ENCODE data around the gene RB1. TPM values are rescaled to one million over a fixed set of nuclear protein-coding genes. Genes with fewer than 3 reads are reported as not detected.

Gene RB1
- total and polyA plus RNA-seq, 2 donors (not counting 1 experiment from before 2014, with no cell fraction given) = 24.0 to 70.4 TPM

DNA sequence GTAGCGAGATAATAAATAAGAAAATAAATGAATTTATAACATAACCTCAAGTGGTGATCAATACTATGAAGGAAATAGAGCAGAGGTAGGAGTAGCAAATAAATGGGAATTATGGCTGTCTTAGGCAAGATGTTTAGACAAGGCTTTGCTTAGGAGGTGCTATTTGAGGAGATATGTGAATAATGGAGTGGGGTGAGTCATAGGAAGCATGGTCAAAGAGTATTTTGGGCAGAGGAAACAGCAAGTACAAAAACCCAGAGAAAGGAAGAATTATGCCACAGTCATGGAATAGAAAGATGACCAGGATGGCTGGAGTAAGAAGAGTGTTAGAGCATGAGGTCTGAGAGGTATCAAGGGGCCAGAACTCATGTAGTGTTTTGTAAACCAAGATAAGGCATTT, 142.9 kb downstream of the RB1 start:
- POLR2A ChIA-PET = no interaction called here
- no peak overlapping the region for H3K4me3 Mint-ChIP-seq
- H3K4me2 ChIP-seq (replicated peaks; ENCODE audit: low read depth, low read length, poor library complexity, severe bottlenecking) = no peak overlapping the region

GRCh38 chr13:48448285-48448958, 144.9 kb downstream of the RB1 start:
- ChIA-PET POLR2A (no interaction called here), CTCF (interaction anchor here (0.7 to 1.0 kb wide), 2 partner anchors 82 to 322 kb away, joined by 3 read pairs; no protein-coding TSS in a partner anchor)
- Histone ChIP-seq H3K9ac (ENCODE audit: low read length) (no peak overlapping the region), H3K9me3 (ENCODE audit: control extremely low read depth in 1 of 3, control insufficient read depth in 2 of 3, insufficient read depth in 1 of 3, low read length in 2 of 3) (peaks cover 2 to 6% (median 3%) of the 10 kb centered on the region in 3 donors), H3K4me1 (ENCODE audit: control insufficient read depth in 2 of 2, insufficient read depth in 2 of 2, low read length in 2 of 2) (no peaks in the 10 kb centered on the region), H3K4me3 (ENCODE audit: control extremely low read depth in 1 of 5, extremely low read depth in 1 of 5, insufficient read depth in 1 of 5, low read depth in 2 of 5, low read length in 4 of 5) (no peak overlapping the region), H3K79me2 (ENCODE audit: control insufficient read depth, insufficient read depth, low read length) (peaks cover 18% of the 10 kb centered on the region), H2AFZ (ENCODE audit: insufficient read depth, low read depth, low read length, poor library complexity, severe bottlenecking) (no peak overlapping the region), H3K27me3 (replicated peaks in 1 of 4; ENCODE audit: control extremely low read depth in 1 of 4, control insufficient read depth in 3 of 4, insufficient read depth in 4 of 4, low read length in 3 of 4) (no peaks in the 10 kb centered on the region), H4K20me1 (ENCODE audit: control insufficient read depth, insufficient read depth, low read length, poor library complexity, severe bottlenecking) (peaks cover 29% of the 10 kb centered on the region), H3K36me3 (replicated peaks in 1 of 2; ENCODE audit: control extremely low read depth in 1 of 2, control insufficient read depth in 1 of 2, extremely low read depth in 1 of 2, insufficient read depth in 2 of 2, low read length in 1 of 2) (peaks cover 4 to 22% of the 10 kb centered on the region in 2 experiments), H3K4me2 (replicated peaks; ENCODE audit: low read depth, low read length, poor library complexity, severe bottlenecking) (no peak overlapping the region), H3K27ac (ENCODE audit: low read length in 2 of 2) (no peak overlapping the region)
- intact Hi-C loops (cut with micrococcal nuclease) = loop anchor here (5.0 kb wide), 1 partner anchor 36 kb away; the partner anchor contains the start of gene LPAR6
- H3K27ac Mint-ChIP-seq = no peak overlapping the region
- H3K4me3 Mint-ChIP-seq = no peak overlapping the region
- DNase-seq (no peak), ATAC-seq (ENCODE audit: low read depth) (no peak)
- TF ChIP-seq, protein P1, sequence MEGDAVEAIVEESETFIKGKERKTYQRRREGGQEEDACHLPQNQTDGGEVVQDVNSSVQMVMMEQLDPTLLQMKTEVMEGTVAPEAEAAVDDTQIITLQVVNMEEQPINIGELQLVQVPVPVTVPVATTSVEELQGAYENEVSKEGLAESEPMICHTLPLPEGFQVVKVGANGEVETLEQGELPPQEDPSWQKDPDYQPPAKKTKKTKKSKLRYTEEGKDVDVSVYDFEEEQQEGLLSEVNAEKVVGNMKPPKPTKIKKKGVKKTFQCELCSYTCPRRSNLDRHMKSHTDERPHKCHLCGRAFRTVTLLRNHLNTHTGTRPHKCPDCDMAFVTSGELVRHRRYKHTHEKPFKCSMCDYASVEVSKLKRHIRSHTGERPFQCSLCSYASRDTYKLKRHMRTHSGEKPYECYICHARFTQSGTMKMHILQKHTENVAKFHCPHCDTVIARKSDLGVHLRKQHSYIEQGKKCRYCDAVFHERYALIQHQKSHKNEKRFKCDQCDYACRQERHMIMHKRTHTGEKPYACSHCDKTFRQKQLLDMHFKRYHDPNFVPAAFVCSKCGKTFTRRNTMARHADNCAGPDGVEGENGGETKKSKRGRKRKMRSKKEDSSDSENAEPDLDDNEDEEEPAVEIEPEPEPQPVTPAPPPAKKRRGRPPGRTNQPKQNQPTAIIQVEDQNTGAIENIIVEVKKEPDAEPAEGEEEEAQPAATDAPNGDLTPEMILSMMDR (IDR thresholded peaks at IDR 0.05) = no peak
- TF ChIP-seq EZH2 (IDR thresholded peaks at IDR 0.05; ENCODE audit: borderline replicate concordance, insufficient read depth, low read depth, low read length, poor library complexity, severe bottlenecking) = no peak
- peaks cover 6% of the 10 kb centered on the region for H3K4me1 Mint-ChIP-seq
- H3K9me3 Mint-ChIP-seq (ENCODE audit: insufficient read depth) = peaks cover 8% of the 10 kb centered on the region
- H3K27me3 Mint-ChIP-seq = no peaks in the 10 kb centered on the region
- WGBS (ENCODE audit: insufficient coverage) = no CpG with 5 or more reads among the region's 3 CpGs

More for the DNA sequence above, 142.9 kb downstream of the RB1 start:
- H3K4me3 ChIP-seq (ENCODE audit: control extremely low read depth in 1 of 5, extremely low read depth in 1 of 5, insufficient read depth in 1 of 5, low read depth in 2 of 5, low read length in 4 of 5) = no peak overlapping the region
- TF ChIP-seq, protein P1 (IDR thresholded peaks at IDR 0.05) = no peak
- TF ChIP-seq EZH2 (IDR thresholded peaks at IDR 0.05; ENCODE audit: borderline replicate concordance, insufficient read depth, low read depth, low read length, poor library complexity, severe bottlenecking) = no peak
- DNase-seq (no peak), ATAC-seq (ENCODE audit: low read depth) (no peak)
- no peak overlapping the region for H3K9ac ChIP-seq (ENCODE audit: low read length)
- no CpG with 5 or more reads among the region's 1 CpG for WGBS (ENCODE audit: insufficient coverage)
- no peaks in the 10 kb centered on the region for H3K27me3 Mint-ChIP-seq
- no peaks in the 10 kb centered on the region for H3K27me3 ChIP-seq (replicated peaks in 1 of 4; ENCODE audit: control extremely low read depth in 1 of 4, control insufficient read depth in 3 of 4, insufficient read depth in 4 of 4, low read length in 3 of 4)
- peaks cover 6% of the 10 kb centered on the region for H3K9me3 Mint-ChIP-seq (ENCODE audit: insufficient read depth)
- peaks cover 29% of the 10 kb centered on the region for H4K20me1 ChIP-seq (ENCODE audit: control insufficient read depth, insufficient read depth, low read length, poor library complexity, severe bottlenecking)
- peaks cover 0 to 6% (median 3%) of the 10 kb centered on the region in 3 donors for H3K9me3 ChIP-seq (ENCODE audit: control extremely low read depth in 1 of 3, control insufficient read depth in 2 of 3, insufficient read depth in 1 of 3, low read length in 2 of 3)
- H3K4me1 ChIP-seq (ENCODE audit: control insufficient read depth in 2 of 2, insufficient read depth in 2 of 2, low read length in 2 of 2) = no peaks in the 10 kb centered on the region
- H3K36me3 ChIP-seq (replicated peaks in 1 of 2; ENCODE audit: control extremely low read depth in 1 of 2, control insufficient read depth in 1 of 2, extremely low read depth in 1 of 2, insufficient read depth in 2 of 2, low read length in 1 of 2) = peaks cover 3 to 16% of the 10 kb centered on the region in 2 experiments
- H3K4me1 Mint-ChIP-seq = peaks cover 6% of the 10 kb centered on the region
- intact Hi-C loops (cut with micrococcal nuclease) = loop anchor here (5.0 kb wide), 1 partner anchor 34 kb away; the partner anchor contains the start of gene LPAR6
- CTCF ChIA-PET = no interaction called here
- H2AFZ ChIP-seq (ENCODE audit: insufficient read depth, low read depth, low read length, poor library complexity, severe bottlenecking) = no peak overlapping the region
- H3K27ac Mint-ChIP-seq = no peak overlapping the region
- peaks cover 24% of the 10 kb centered on the region for H3K79me2 ChIP-seq (ENCODE audit: control insufficient read depth, insufficient read depth, low read length)
- no peak overlapping the region for H3K27ac ChIP-seq (ENCODE audit: low read length in 2 of 2)

All from B cell (primary cell).